Activated T-cell treated with anti-CD3 and anti-CD28 coated beads for 48 hours (primary cell): ENCODE data around the gene MTM1.

ENCODE experiments used
- DNase-seq: peaks from one replicate; pipeline ENCODE4 v3.0.0-alpha.2; 2020; ENCODE audit warnings: low read depth

The MTM1 gene

GRCh38 chrX:150715184-150715583 is 146.8 kb downstream of the MTM1 start:
- DNase-seq: no peak

GRCh38 chrX:150719621-150720020 is 151.2 kb downstream of the MTM1 start:
- DNase-seq: no peak
